ENCODE measurements around the gene AKAP13.

DNA sequence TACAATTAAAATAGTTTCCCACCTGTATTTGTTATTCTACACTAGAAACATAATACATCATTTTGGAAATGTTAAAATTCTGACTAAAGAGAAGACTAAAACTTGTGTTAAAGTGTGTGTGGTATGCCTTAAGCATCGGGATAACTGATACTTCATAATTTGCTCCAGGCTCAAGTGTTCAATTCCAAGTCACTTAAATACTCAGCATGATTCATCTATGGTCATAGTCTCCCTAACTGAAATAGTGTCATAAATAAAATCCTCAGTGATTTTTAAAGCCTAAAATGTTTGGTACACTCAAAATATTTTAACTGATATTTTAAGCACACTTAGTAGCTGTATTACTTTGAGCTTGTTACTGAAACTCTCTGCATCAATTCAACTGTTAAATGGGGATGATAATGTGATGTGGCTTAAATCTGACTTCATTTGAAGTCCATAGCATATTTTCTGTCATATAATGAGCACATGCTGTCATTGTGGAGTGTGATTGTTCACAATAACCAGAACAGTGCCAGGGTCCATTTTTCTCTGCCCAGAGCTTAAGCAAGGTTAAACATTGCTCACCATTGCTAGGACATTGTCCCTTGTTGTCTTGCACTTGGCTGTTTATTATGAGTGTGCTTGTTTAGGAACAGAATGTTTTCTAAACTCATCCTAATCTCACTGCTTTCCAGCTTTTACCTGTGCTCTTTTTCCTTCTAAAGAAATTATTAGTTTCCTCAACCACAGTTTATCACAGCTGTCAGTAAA lies 292.1 kb downstream of the AKAP13 start:
- TF ChIP-seq, protein P1, sequence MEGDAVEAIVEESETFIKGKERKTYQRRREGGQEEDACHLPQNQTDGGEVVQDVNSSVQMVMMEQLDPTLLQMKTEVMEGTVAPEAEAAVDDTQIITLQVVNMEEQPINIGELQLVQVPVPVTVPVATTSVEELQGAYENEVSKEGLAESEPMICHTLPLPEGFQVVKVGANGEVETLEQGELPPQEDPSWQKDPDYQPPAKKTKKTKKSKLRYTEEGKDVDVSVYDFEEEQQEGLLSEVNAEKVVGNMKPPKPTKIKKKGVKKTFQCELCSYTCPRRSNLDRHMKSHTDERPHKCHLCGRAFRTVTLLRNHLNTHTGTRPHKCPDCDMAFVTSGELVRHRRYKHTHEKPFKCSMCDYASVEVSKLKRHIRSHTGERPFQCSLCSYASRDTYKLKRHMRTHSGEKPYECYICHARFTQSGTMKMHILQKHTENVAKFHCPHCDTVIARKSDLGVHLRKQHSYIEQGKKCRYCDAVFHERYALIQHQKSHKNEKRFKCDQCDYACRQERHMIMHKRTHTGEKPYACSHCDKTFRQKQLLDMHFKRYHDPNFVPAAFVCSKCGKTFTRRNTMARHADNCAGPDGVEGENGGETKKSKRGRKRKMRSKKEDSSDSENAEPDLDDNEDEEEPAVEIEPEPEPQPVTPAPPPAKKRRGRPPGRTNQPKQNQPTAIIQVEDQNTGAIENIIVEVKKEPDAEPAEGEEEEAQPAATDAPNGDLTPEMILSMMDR (IDR thresholded peaks at IDR 0.05): no peak
- TF ChIP-seq POLR2A (IDR thresholded peaks at IDR 0.05): no peak
